Ishikawa (cell line): Measurements from ENCODE around the gene TIE1.

Source experiments
- CEBPB ChIP-seq: IDR thresholded peaks from 2 replicates; pipeline ENCODE4 v1.6.1; 2012
- CREB1 ChIP-seq: IDR thresholded peaks from 2 replicates; pipeline ENCODE4 v1.6.1; 2012; ENCODE audit warnings: low read depth
- EGR1 ChIP-seq: IDR thresholded peaks from 2 replicates; pipeline ENCODE4 v1.6.1; 2012
- EP300 ChIP-seq: IDR thresholded peaks from 2 replicates; pipeline ENCODE4 v1.6.1; 2012; ENCODE audit warnings: borderline replicate concordance
- FOXM1 ChIP-seq: IDR thresholded peaks from 2 replicates; pipeline ENCODE4 v1.6.1; 2012; ENCODE audit warnings: low read depth, borderline replicate concordance
- MAX ChIP-seq: IDR thresholded peaks from 2 replicates; pipeline ENCODE4 v1.6.1; 2012
- NFIC ChIP-seq: IDR thresholded peaks from 2 replicates; pipeline ENCODE4 v1.6.1; 2012
- RAD21 ChIP-seq: IDR thresholded peaks from 2 replicates; pipeline ENCODE4 v1.6.1; 2012; ENCODE audit warnings: low read depth
- REST ChIP-seq: IDR thresholded peaks from 2 replicates; pipeline ENCODE4 v1.6.1; 2012; ENCODE audit warnings: low read depth, mild to moderate bottlenecking
- TAF1 ChIP-seq: IDR thresholded peaks from 2 replicates; pipeline ENCODE4 v1.6.1; 2012; ENCODE audit warnings: low read depth, mild to moderate bottlenecking
- TCF12 ChIP-seq: IDR thresholded peaks from 2 replicates; pipeline ENCODE4 v1.6.1; 2012; ENCODE audit warnings: low read depth
- TEAD4 ChIP-seq: IDR thresholded peaks from 2 replicates; pipeline ENCODE4 v1.6.1; 2012
- USF1 ChIP-seq: IDR thresholded peaks from 2 replicates; pipeline ENCODE4 v1.6.1; 2012
- YY1 ChIP-seq: IDR thresholded peaks from 2 replicates; pipeline ENCODE4 v1.6.1; 2012; ENCODE audit warnings: low read depth
- ZBTB7A ChIP-seq: IDR thresholded peaks from 2 replicates; pipeline ENCODE4 v1.6.1; 2012; ENCODE audit warnings: low read depth

The TIE1 gene

GRCh38 chr1:43322506-43322905, 21.7 kb downstream of the TIE1 start:
- no peak for TF ChIP-seq EGR1
- TF ChIP-seq TEAD4 = no peak
- no peak for TF ChIP-seq USF1
- TF ChIP-seq REST = no peak
- TF ChIP-seq EP300 = no peak
- no peak for TF ChIP-seq CREB1

- TF ChIP-seq EGR1 (no peak), NFIC (no peak), CEBPB (no peak), RAD21 (no peak), MAX (no peak), TEAD4 (no peak), REST (no peak), YY1 (no peak), USF1 (no peak), ZBTB7A (no peak), FOXM1 (no peak), CREB1 (no peak), TCF12 (no peak), TAF1 (no peak), EP300 (no peak)
Observed at GRCh38 chr1:43324810-43325209, 24.0 kb downstream of the TIE1 start.

GRCh38 chr1:43325381-43325780, 24.6 kb downstream of the TIE1 start:
- TF ChIP-seq EP300 (no peak), YY1 (no peak), CREB1 (no peak), USF1 (no peak), EGR1 (no peak), ZBTB7A (no peak), TAF1 (no peak)

GRCh38 chr1:43327549-43328292, 26.9 kb downstream of the TIE1 start:
- TF ChIP-seq TAF1 (no peak), CEBPB (no peak), ZBTB7A (no peak), NFIC (no peak), EGR1 (no peak), REST (no peak), CREB1 (no peak), FOXM1 (no peak), YY1 (no peak), TEAD4 (no peak), RAD21 (no peak), TCF12 (no peak), EP300 (no peak), USF1 (no peak), MAX (no peak)
